OCI-LY1 (cell line): Measurements from ENCODE around the gene LMBR1.

Experiments used
- EZH2 ChIP-seq: fragments of 200-600 bp; sonication (generic), shearing (Covaris generic); IDR thresholded peaks from 2 replicates; pipeline ENCODE4 v1.8.0; 2017; ENCODE audit warnings: borderline replicate concordance, mixed run types, mild to moderate bottlenecking, antibody characterized with exemption, low read length, moderate library complexity, mixed read lengths
- TF ChIP-seq, protein P1 (sequence below): fragments of 200-600 bp; sonication (generic), shearing (Covaris generic); IDR thresholded peaks from 2 replicates; pipeline ENCODE4 v1.5.1; 2017; ENCODE audit warnings: mild to moderate bottlenecking, antibody characterized with exemption, low read length, moderate library complexity, mixed read lengths

DNA sequence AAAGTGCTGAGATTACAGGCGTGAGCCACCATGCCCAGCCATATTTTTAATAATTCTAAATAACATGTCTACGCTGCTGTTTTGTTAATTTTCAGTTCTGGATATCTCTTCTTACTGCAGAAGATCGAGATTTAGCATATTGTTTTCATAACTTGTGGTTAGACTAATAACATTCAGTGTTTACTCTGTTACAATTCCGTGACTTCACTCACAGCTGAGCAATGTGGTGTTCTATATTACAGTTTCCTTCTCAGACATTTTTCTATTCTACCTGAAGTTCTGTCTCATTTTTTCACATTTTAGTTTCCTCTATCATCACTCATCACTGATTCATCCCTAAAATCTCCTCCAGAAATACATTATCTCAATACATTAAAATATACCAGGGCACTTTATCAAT is 241.5 kb downstream of the LMBR1 start:
- TF ChIP-seq, protein P1, sequence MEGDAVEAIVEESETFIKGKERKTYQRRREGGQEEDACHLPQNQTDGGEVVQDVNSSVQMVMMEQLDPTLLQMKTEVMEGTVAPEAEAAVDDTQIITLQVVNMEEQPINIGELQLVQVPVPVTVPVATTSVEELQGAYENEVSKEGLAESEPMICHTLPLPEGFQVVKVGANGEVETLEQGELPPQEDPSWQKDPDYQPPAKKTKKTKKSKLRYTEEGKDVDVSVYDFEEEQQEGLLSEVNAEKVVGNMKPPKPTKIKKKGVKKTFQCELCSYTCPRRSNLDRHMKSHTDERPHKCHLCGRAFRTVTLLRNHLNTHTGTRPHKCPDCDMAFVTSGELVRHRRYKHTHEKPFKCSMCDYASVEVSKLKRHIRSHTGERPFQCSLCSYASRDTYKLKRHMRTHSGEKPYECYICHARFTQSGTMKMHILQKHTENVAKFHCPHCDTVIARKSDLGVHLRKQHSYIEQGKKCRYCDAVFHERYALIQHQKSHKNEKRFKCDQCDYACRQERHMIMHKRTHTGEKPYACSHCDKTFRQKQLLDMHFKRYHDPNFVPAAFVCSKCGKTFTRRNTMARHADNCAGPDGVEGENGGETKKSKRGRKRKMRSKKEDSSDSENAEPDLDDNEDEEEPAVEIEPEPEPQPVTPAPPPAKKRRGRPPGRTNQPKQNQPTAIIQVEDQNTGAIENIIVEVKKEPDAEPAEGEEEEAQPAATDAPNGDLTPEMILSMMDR, result no peak
- TF ChIP-seq EZH2, result no peak
